ENCODE data around the gene SYNCRIP. TPM values are rescaled to one million over a fixed set of nuclear protein-coding genes. Genes with fewer than 3 reads are reported as not detected.
A peak's percentile ranks its signal among the peaks of the same experiment; 100 is the strongest.
"Not testable (repeated sequence)": the region's sequence is repeated elsewhere in the genome, so short reads cannot be mapped to it uniquely, and the experiment has no call there.

SYNCRIP gene
- total and polyA plus RNA-seq, 8 donors: 72.2 to 182 (median 156) TPM

GRCh38 chr6:85684809-85685171 is 42.1 kb upstream of the SYNCRIP start:
- ATAC-seq: no peak
- intact Hi-C loops (cut with DNase I): no loop called here
- Histone ChIP-seq H3K4me1 (peaks cover 0 to 5% of the 10 kb centered on the region in 2 donors), H3K9me3 (no peaks in the 10 kb centered on the region), H3K36me3 (no peaks in the 10 kb centered on the region), H3K27me3 (no peaks in the 10 kb centered on the region), H3K4me3 (no peak overlapping the region), H3K27ac (no peak overlapping the region)
- no peak for DNase-seq
- TF ChIP-seq, protein P1, sequence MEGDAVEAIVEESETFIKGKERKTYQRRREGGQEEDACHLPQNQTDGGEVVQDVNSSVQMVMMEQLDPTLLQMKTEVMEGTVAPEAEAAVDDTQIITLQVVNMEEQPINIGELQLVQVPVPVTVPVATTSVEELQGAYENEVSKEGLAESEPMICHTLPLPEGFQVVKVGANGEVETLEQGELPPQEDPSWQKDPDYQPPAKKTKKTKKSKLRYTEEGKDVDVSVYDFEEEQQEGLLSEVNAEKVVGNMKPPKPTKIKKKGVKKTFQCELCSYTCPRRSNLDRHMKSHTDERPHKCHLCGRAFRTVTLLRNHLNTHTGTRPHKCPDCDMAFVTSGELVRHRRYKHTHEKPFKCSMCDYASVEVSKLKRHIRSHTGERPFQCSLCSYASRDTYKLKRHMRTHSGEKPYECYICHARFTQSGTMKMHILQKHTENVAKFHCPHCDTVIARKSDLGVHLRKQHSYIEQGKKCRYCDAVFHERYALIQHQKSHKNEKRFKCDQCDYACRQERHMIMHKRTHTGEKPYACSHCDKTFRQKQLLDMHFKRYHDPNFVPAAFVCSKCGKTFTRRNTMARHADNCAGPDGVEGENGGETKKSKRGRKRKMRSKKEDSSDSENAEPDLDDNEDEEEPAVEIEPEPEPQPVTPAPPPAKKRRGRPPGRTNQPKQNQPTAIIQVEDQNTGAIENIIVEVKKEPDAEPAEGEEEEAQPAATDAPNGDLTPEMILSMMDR (IDR thresholded peaks at IDR 0.05): no peak

DNA sequence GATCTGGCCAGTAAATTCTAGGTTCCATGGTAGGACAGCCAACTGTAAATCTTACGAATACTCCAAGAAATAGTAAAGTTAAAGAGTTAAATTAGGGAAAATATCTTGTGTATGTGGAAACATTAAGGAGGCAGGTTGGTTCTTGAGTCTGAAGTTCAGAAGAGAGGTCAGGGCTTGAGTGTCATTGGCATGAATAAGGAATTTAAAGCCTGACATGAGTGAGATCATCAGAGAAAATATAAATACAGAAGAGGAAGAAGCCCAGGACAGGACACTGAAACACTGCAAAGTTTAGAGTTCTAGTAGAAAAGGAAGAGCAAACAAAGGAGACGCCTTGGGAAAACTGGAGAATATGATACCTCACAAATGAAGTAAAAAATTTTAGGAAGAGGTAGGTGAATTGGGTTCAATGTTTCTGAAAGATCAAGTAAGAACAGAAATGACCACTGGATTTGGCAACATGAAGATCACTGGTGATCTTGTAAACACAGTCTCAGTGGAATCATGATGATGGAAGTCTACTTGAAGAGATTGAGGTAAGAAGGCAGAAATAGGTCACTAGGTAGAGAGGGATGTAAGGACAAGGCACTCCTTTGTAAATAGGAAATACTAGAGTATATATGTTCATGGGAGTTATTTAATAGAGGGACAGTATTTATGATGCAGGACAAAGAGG is 41.6 kb upstream of the SYNCRIP start:
- intact Hi-C loops (cut with DNase I): no loop called here

GRCh38 chr6:85681899-85682298 is 39.2 kb upstream of the SYNCRIP start:
- intact Hi-C loops (cut with DNase I); ATAC-seq; H3K27ac ChIP-seq; H3K36me3 ChIP-seq; H3K27me3 ChIP-seq; H3K4me3 ChIP-seq; H3K9me3 ChIP-seq; DNase-seq: not testable (repeated sequence)
- H3K4me1 ChIP-seq: peaks cover 4 to 15% of the 10 kb centered on the region in 2 donors

More for the DNA sequence above, 41.6 kb upstream of the SYNCRIP start:
- H3K36me3 ChIP-seq: no peaks in the 10 kb centered on the region
- no peaks in the 10 kb centered on the region for H3K9me3 ChIP-seq
- H3K4me3 ChIP-seq: no peak overlapping the region
- peaks cover 2 to 10% of the 10 kb centered on the region in 2 donors for H3K4me1 ChIP-seq
- no peaks in the 10 kb centered on the region for H3K27me3 ChIP-seq
- no peak for DNase-seq
- H3K27ac ChIP-seq: no peak overlapping the region
- ATAC-seq: no peak
- TF ChIP-seq, protein P1 (IDR thresholded peaks at IDR 0.05): no peak

GRCh38 chr6:85680388-85680787 is 37.7 kb upstream of the SYNCRIP start:
- Histone ChIP-seq H3K9me3 (no peaks in the 10 kb centered on the region), H3K4me1 (peaks cover 7 to 30% of the 10 kb centered on the region in 2 donors), H3K27ac (no peak overlapping the region), H3K4me3 (no peak overlapping the region), H3K36me3 (peaks cover 0 to 1% of the 10 kb centered on the region in 2 donors), H3K27me3 (no peaks in the 10 kb centered on the region)
- TF ChIP-seq, protein P1 (IDR thresholded peaks at IDR 0.05): no peak
- ATAC-seq: no peak
- intact Hi-C loops (cut with DNase I): no loop called here
- DNase-seq: no peak

GRCh38 chr6:85679445-85680123 is 36.9 kb upstream of the SYNCRIP start:
- TF ChIP-seq, protein P1 (IDR thresholded peaks at IDR 0.05): no peak
- DNase-seq: no peak
- ATAC-seq: no peak

More at GRCh38 chr6:85679445-85680123, 36.9 kb upstream of the SYNCRIP start:
- Histone ChIP-seq H3K4me1 (peaks cover 9 to 38% of the 10 kb centered on the region in 2 donors), H3K27me3 (no peaks in the 10 kb centered on the region), H3K9me3 (no peaks in the 10 kb centered on the region), H3K4me3 (peak overlapping the region; percentile 62 to 73), H3K36me3 (peaks cover 0 to 8% of the 10 kb centered on the region in 2 donors), H3K27ac (peak overlapping the region; percentile 82 to 95)
- intact Hi-C loops (cut with DNase I): loop anchor here in 1 of 2 donors (5.0 kb wide), 1 partner anchor 37 kb away; the partner anchor contains the start of gene SYNCRIP
